ENCODE measurements around the gene INKA1.
A peak's percentile ranks its signal among the peaks of the same experiment; 100 is the strongest.

Gene INKA1

GRCh38 chr3:49787182-49787464 is 15.9 kb upstream of the INKA1 start:
- DNase-seq: no peak

- DNase-seq: no peak
Measured at GRCh38 chr3:49787536-49787935, 15.5 kb upstream of the INKA1 start.

- DNase-seq: no peak
Measured at GRCh38 chr3:49788056-49788455, 15.0 kb upstream of the INKA1 start.

- DNase-seq: no peak
Measured at GRCh38 chr3:49790626-49791411, 12.2 kb upstream of the INKA1 start.

GRCh38 chr3:49791571-49791970 is 11.5 kb upstream of the INKA1 start:
- DNase-seq: no peak

GRCh38 chr3:49792371-49793150 is 10.5 kb upstream of the INKA1 start:
- no peak for DNase-seq

- DNase-seq: no peak
Measured at GRCh38 chr3:49793486-49794085, 9.5 kb upstream of the INKA1 start.

GRCh38 chr3:49794431-49794830 is 8.6 kb upstream of the INKA1 start:
- no peak for DNase-seq

GRCh38 chr3:49794926-49795905 is 7.8 kb upstream of the INKA1 start:
- no peak for DNase-seq

GRCh38 chr3:49799105-49799504 is 4.0 kb upstream of the INKA1 start:
- DNase-seq: no peak

GRCh38 chr3:49799761-49800160 is 3.3 kb upstream of the INKA1 start, which contains the start of gene CDHR4:
Gene CDHR4, minus strand, starts transcription at chr3:49799873. Its CDS starts 61 bp downstream, at chr3:49799812.
- peak; percentile 52 for DNase-seq

- DNase-seq: no peak
Measured at GRCh38 chr3:49801160-49801559, 1.9 kb upstream of the INKA1 start.

- peak; percentile 71 for DNase-seq
Measured at GRCh38 chr3:49803465-49804140, 542 bp downstream of the INKA1 start.

- DNase-seq: peak; percentile 23
Measured at GRCh38 chr3:49804141-49805041, 1.3 kb downstream of the INKA1 start.

- DNase-seq: peak; percentile 30
Measured at GRCh38 chr3:49805367-49805782, 2.3 kb downstream of the INKA1 start.

GRCh38 chr3:49805897-49806701 is 3.0 kb downstream of the INKA1 start:
- DNase-seq: peak; percentile 79

- DNase-seq: no peak
Measured at GRCh38 chr3:49806850-49807249, 3.8 kb downstream of the INKA1 start.

- no peak for DNase-seq
Measured at GRCh38 chr3:49807431-49808114, 4.5 kb downstream of the INKA1 start.

GRCh38 chr3:49812916-49813496 is 9.9 kb downstream of the INKA1 start:
- DNase-seq: no peak

All from hematopoietic multipotent progenitor cell treated with erythropoietin and hydrocortisone succinate and interleukin-3 and kit ligand, for 8 days (in vitro differentiated cells).